ENCODE measurements around the gene C2orf69.

The C2orf69 gene

DNA sequence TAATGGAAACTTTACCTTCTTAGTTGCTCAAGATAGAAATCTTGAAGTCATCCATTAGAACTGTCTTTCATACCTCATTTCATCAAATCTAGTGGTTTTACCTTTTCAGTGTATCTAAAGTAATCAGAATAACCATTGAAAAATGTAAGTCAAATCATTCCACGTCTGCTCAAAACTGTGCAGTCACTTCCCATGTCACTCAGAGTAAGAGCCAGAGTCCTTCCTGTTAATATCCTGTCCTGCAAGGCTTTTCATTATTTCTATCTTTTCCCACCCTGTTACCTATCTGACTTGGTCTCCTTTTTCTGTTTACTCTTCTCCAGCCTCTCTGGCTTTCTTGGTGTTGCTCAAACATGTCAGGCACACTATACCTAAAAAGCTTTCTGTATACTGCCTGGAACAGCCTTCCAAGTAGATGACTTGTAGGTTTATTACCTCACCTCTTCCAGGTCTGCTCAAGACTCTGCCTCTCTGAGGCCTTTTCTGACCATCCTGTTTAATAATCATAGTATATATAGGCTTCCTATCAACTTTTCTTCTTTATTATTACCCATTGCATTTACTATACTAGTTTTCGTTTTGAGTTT lies 3.4 kb downstream of the C2orf69 start:
- no peak overlapping the region for H3K4me3 ChIP-seq (ENCODE audit: low read depth, low read length)
- DNase-seq (ENCODE audit: low read depth): no peak
- TF ChIP-seq, protein P1, sequence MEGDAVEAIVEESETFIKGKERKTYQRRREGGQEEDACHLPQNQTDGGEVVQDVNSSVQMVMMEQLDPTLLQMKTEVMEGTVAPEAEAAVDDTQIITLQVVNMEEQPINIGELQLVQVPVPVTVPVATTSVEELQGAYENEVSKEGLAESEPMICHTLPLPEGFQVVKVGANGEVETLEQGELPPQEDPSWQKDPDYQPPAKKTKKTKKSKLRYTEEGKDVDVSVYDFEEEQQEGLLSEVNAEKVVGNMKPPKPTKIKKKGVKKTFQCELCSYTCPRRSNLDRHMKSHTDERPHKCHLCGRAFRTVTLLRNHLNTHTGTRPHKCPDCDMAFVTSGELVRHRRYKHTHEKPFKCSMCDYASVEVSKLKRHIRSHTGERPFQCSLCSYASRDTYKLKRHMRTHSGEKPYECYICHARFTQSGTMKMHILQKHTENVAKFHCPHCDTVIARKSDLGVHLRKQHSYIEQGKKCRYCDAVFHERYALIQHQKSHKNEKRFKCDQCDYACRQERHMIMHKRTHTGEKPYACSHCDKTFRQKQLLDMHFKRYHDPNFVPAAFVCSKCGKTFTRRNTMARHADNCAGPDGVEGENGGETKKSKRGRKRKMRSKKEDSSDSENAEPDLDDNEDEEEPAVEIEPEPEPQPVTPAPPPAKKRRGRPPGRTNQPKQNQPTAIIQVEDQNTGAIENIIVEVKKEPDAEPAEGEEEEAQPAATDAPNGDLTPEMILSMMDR (IDR thresholded peaks at IDR 0.05; ENCODE audit: low read depth, low read length, missing control alignments): no peak

DNA sequence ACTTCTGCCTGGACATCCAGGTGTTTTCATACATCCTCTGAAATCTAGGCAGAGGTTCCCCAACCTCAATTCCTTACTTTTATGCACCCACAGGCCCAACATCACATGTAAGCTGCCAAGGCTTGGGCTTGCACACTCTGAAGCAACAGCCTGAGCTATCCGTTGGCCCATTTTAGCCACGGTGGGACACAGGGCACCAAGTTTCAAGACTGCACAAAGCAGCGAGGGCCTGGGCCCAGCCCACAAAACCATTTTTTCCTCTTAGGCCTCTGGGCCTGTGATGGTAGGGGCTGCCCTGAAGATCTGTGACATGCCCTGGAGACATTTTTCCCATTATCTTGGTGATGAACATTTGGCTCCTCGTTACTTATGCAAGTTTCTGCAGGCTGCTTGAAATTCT lies 5.9 kb downstream of the C2orf69 start:
- DNase-seq (ENCODE audit: low read depth): no peak
- TF ChIP-seq, protein P1 (IDR thresholded peaks at IDR 0.05; ENCODE audit: low read depth, low read length, missing control alignments): no peak
- no peak overlapping the region for H3K4me3 ChIP-seq (ENCODE audit: low read depth, low read length)

DNA sequence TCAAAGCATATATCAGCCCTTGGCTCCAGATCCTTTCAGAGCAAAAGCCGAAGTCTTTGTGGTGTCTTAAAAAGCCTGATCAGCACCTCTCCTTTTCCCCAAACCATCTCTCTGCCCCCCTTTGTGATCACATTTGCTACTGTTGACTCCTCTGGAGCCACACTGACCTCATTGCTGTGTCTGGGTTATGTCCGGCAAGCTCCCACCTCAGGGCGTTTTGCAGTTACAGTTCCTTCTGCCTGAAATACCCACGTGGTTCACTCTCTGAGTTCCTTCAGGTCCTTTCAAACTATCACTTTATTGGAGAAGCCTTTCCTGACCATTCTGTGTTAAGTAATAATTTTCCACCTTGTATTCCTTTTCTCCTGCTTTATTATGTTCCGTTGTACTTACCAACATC lies 11.8 kb downstream of the C2orf69 start:
- no peak for DNase-seq (ENCODE audit: low read depth)
- H3K4me3 ChIP-seq (ENCODE audit: low read depth, low read length): no peak overlapping the region
- TF ChIP-seq, protein P1 (IDR thresholded peaks at IDR 0.05; ENCODE audit: low read depth, low read length, missing control alignments): no peak

DNA sequence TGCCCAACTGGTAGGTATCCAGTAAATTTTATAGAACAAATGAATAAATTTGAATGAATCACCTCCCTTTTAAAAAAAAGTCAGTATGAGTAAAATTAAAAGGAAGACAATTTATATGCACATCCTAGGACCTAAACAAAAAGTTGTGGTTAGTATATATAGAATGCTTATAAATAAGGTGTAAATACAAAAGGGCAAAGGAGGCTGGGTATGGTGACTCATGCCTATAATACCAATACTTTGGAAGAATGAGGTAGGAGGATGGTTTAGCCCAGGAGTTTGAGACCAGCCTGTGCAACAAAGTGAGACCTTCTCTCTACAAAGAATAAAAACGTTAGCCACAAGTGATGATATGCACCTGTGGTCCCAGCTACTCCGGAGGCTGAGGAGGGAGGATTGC lies 12.8 kb downstream of the C2orf69 start:
- TF ChIP-seq, protein P1 (IDR thresholded peaks at IDR 0.05; ENCODE audit: low read depth, low read length, missing control alignments): no peak
- H3K4me3 ChIP-seq (ENCODE audit: low read depth, low read length): no peak overlapping the region
- DNase-seq (ENCODE audit: low read depth): no peak

DNA sequence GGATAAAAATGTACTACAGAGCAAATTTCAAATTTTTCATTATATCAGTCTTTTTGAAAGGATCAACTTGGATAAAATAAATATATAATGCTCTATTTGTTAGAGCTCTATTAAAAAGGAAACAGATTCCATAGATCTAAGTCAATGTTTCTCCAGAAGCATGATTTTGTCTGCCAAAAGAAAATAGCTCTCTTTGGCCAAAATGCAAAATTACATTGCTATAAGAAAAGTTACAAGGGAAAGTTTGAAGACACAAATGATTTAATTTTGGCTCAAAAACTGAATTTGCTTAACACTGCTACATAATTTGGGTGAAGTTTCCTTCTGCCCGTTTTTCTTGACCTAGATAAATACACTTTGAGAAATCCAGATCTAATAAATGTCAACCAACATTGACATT lies 15.7 kb downstream of the C2orf69 start:
- no peak for DNase-seq (ENCODE audit: low read depth)
- no peak overlapping the region for H3K4me3 ChIP-seq (ENCODE audit: low read depth, low read length)
- TF ChIP-seq, protein P1 (IDR thresholded peaks at IDR 0.05; ENCODE audit: low read depth, low read length, missing control alignments): no peak

DNA sequence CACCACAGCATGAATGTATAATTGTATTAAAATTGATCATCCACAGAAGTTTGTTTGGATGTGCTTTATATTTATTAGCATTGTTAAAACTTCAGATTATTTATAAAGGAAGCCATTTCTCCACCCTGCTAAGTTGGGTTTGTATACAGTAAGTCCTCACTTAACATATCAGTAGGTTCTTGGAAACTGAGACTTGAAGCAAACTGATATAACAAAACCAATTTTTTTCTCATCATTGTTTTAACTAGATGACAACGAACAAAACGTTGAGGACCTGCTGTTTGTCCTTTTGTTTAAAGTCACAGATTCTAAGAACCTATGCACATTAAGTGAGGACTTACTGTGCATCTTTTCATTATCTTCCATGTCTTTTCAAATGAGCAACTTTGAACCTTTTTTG lies 17.1 kb downstream of the C2orf69 start:
- DNase-seq (ENCODE audit: low read depth): no peak
- no peak overlapping the region for H3K4me3 ChIP-seq (ENCODE audit: low read depth, low read length)
- TF ChIP-seq, protein P1 (IDR thresholded peaks at IDR 0.05; ENCODE audit: low read depth, low read length, missing control alignments): no peak

DNA sequence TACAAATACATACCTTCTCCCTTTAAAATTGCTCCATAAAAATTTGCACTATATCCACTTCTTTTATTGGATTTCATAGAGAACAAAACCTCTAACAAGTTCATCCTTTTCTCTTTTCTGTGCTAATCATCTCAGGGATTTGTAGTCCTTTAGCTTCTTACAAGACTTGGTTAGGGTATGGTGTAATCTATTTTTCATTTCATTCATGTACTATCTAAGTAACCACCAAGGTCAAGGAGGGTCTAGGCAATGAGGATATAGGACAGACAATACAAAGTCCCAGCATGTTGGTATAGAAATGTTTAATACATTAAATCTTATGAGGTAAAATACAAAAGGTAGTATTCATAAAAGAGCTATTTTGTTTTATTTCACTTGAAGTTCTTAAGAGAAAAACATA lies 17.5 kb downstream of the C2orf69 start:
- TF ChIP-seq, protein P1 (IDR thresholded peaks at IDR 0.05; ENCODE audit: low read depth, low read length, missing control alignments): no peak
- H3K4me3 ChIP-seq (ENCODE audit: low read depth, low read length): no peak overlapping the region
- DNase-seq (ENCODE audit: low read depth): no peak

All from GM12864 (cell line).